ENCODE data around the gene ZNF831.

Gene ZNF831

DNA sequence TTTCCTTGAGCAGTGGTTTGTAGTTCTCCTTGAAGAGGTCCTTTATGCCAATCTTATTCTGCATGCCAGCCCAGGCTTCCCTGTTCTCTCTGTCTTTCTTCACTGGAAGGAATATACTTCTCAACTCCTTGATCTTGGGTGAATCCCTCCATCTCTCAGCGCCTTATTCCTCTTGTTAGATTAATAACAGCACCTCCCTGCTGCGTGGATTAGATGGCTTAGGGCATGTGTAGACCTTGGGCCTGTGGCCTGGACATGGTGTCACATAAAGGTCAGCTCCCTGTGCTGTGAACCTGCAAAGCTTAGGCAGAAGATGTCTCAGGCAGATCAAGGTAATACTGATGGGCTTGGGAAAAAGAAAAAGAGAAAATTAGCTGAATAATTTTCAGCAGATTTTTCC, 18.3 kb downstream of the ZNF831 start:
- DNase-seq = no peak
- Histone ChIP-seq H3K27me3 (replicated peaks) (no peaks in the 10 kb centered on the region), H3K27ac (no peak overlapping the region), H3K36me3 (replicated peaks) (no peaks in the 10 kb centered on the region), H3K4me3 (ENCODE audit: low read depth, low read length) (no peak overlapping the region)
- TF ChIP-seq, protein P1, sequence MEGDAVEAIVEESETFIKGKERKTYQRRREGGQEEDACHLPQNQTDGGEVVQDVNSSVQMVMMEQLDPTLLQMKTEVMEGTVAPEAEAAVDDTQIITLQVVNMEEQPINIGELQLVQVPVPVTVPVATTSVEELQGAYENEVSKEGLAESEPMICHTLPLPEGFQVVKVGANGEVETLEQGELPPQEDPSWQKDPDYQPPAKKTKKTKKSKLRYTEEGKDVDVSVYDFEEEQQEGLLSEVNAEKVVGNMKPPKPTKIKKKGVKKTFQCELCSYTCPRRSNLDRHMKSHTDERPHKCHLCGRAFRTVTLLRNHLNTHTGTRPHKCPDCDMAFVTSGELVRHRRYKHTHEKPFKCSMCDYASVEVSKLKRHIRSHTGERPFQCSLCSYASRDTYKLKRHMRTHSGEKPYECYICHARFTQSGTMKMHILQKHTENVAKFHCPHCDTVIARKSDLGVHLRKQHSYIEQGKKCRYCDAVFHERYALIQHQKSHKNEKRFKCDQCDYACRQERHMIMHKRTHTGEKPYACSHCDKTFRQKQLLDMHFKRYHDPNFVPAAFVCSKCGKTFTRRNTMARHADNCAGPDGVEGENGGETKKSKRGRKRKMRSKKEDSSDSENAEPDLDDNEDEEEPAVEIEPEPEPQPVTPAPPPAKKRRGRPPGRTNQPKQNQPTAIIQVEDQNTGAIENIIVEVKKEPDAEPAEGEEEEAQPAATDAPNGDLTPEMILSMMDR (IDR thresholded peaks at IDR 0.05; ENCODE audit: low read depth, low read length, missing control alignments) = no peak
- in situ Hi-C loops (cut with HindIII; ENCODE audit: low pct_ligation_motif_present, low sequenced_read_pairs) = no loop called here

DNA sequence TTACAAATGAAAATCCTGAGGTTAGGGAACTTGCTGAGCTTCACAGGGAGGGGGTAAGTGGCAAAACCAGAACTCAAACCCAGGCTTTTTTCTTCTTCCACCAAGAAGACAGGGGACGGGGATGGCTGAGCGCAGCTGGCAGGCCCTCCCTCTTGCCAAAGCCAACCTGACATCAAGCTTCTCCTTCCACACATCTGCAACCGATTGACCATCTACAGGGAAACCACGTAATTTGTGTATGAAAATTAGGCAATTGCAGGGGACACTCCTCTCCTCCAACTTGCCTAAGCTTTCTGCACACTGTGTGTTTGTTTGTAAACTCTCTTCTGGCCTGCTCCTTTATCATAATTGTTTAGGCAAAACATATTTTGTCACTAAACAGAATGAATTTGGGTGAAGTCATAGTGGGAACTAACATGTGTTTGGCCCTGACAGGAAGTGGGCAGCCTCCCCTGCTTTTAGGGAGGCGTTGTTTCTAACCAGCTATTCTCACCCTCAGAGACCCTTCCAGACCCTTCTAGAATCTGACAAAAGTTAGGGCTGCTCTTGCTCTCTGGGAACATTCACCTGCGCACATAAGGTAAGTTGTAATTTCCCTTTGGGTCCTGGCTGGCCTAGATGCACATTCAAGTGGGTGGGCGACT, 18.9 kb downstream of the ZNF831 start:
- TF ChIP-seq, protein P1 (IDR thresholded peaks at IDR 0.05; ENCODE audit: low read depth, low read length, missing control alignments) = no peak
- Histone ChIP-seq H3K4me3 (ENCODE audit: low read depth, low read length) (no peak overlapping the region), H3K27me3 (replicated peaks) (no peaks in the 10 kb centered on the region), H3K27ac (no peak overlapping the region), H3K36me3 (replicated peaks) (no peaks in the 10 kb centered on the region)
- no peak for DNase-seq
- in situ Hi-C loops (cut with HindIII; ENCODE audit: low pct_ligation_motif_present, low sequenced_read_pairs) = no loop called here

DNA sequence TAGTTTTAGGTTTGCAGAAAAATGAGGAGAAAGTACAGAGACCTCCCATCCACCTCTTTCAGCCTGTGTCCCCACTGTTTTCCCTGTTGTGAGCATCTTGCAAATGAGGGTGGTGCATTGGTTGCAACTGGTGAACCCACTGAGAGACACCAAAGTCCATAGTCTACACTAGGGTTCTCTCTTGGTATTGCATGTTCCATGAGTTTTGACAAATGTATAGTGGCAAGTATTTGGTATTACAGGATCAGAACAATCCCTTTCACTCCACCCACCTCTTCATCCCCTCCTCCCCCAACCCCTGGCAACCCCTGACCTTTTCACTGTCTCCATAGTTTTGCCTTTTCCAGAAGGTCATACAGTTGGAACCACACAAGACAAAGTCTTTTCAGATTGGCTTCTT, 20.1 kb downstream of the ZNF831 start:
- in situ Hi-C loops (cut with HindIII; ENCODE audit: low pct_ligation_motif_present, low sequenced_read_pairs) = no loop called here
- H3K27ac ChIP-seq = no peak overlapping the region
- no peaks in the 10 kb centered on the region for H3K36me3 ChIP-seq (replicated peaks)
- TF ChIP-seq, protein P1 (IDR thresholded peaks at IDR 0.05; ENCODE audit: low read depth, low read length, missing control alignments) = no peak
- no peaks in the 10 kb centered on the region for H3K27me3 ChIP-seq (replicated peaks)
- H3K4me3 ChIP-seq (ENCODE audit: low read depth, low read length) = no peak overlapping the region
- DNase-seq = no peak

DNA sequence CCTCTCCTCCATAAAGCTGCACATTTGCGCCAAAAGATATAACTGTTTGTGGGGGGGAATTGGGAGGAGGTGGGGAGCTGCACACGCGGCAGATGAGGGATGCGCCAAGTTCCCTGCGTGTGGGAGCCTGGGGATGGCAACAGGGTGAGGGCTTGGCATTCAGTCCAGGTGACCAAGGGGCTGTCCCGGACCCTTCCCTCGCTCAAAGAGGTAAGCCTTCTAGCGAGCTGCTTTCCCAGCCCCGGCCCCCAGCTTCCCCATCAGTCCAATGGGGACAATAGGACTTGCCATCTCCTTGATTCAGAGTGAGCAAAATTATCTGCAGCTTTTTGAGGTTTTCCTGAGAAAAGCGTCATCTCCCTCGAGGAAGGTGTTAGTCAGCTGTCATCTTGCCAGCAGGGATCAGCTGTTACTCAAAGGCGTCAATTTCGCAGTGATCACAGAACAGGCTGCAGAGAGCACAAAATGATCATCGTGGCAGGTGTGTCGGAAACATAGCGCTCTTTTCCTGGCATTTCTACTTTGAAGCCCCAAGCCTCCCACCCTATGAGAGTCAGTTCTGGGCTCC, 21.3 kb downstream of the ZNF831 start:
- DNase-seq = no peak
- no peaks in the 10 kb centered on the region for H3K27me3 ChIP-seq (replicated peaks)
- no peak overlapping the region for H3K27ac ChIP-seq
- H3K4me3 ChIP-seq (ENCODE audit: low read depth, low read length) = no peak overlapping the region
- TF ChIP-seq, protein P1 (IDR thresholded peaks at IDR 0.05; ENCODE audit: low read depth, low read length, missing control alignments) = no peak
- no peaks in the 10 kb centered on the region for H3K36me3 ChIP-seq (replicated peaks)
- in situ Hi-C loops (cut with HindIII; ENCODE audit: low pct_ligation_motif_present, low sequenced_read_pairs) = no loop called here

DNA sequence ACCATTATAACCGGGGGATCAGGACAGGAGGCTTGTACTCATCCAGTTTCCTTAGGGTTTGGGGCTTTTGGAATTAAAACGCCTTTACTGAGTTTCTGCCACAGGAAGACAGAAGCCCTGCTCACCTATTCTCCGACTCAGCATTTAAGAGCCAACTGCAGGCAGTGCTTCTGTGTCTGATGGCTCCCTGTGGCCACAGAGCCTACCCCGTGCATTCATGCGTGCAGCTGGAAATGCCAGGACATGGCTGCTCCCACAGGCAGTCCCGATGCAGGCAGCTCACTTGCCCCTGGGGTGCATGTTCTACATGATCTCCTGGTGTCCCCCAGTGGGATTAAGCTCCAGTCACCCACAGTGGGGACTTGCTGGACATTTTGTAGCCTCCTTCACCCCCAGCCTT, 22.2 kb downstream of the ZNF831 start:
- Histone ChIP-seq H3K4me3 (ENCODE audit: low read depth, low read length) (no peak overlapping the region), H3K36me3 (replicated peaks) (no peaks in the 10 kb centered on the region), H3K27ac (no peak overlapping the region), H3K27me3 (replicated peaks) (no peaks in the 10 kb centered on the region)
- in situ Hi-C loops (cut with HindIII; ENCODE audit: low pct_ligation_motif_present, low sequenced_read_pairs) = no loop called here
- TF ChIP-seq, protein P1 (IDR thresholded peaks at IDR 0.05; ENCODE audit: low read depth, low read length, missing control alignments) = no peak
- no peak for DNase-seq

DNA sequence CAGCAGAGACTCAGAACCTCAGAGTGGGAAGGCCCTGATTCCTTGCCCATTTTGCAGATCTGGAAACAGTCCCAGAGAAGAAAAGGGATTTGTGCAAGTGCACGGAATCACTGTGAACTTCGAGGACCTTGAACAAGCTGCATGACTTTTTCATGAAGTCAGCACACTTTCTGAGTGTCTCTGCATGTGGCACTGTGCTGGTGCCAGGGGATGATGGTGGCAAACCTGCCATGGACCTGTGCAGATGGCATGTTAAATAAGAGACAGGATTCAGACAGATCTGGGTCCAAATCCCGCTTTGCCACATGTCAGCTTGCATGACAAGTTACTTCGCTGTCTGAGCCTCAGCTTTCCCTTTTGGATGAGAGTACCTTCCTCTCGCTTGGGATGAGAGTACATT, 26.8 kb downstream of the ZNF831 start:
- TF ChIP-seq, protein P1 (IDR thresholded peaks at IDR 0.05; ENCODE audit: low read depth, low read length, missing control alignments) = no peak
- Histone ChIP-seq H3K27ac (no peak overlapping the region), H3K36me3 (replicated peaks) (no peaks in the 10 kb centered on the region), H3K4me3 (ENCODE audit: low read depth, low read length) (no peak overlapping the region), H3K27me3 (replicated peaks) (no peaks in the 10 kb centered on the region)
- no peak for DNase-seq
- in situ Hi-C loops (cut with HindIII; ENCODE audit: low pct_ligation_motif_present, low sequenced_read_pairs) = no loop called here

Measured in brain microvascular endothelial cell (primary cell).